CD4-positive, alpha-beta T cell (primary cell): ENCODE results near the gene AARSD1. TPM values are rescaled to one million over a fixed set of nuclear protein-coding genes. Genes with fewer than 3 reads are reported as not detected.
A peak's percentile ranks its signal among the peaks of the same experiment; 100 is the strongest.

ENCODE experiments used
- ATAC-seq: fragments of 200-7000 bp; cut with Tn5 transposase; one replicate; pipeline ENCODE4 v1.10.0; 2022; ENCODE audit warnings: mild to moderate bottlenecking; ENCODE audit not compliant: poor library complexity
- CTCF ChIA-PET: fragments of 350-600 bp; sonication (Branson Sonifier 250); formaldehyde crosslinking; loops from one replicate; lab custom pipeline; 2021; ENCODE audit warnings: antibody characterized with exemption, inconsistent platforms; lab: Charles Lee
- POLR2A ChIA-PET: fragments of 350-600 bp; sonication (Branson Sonifier 250); formaldehyde crosslinking; loops from one replicate; lab custom pipeline; 2021; ENCODE audit warnings: antibody characterized with exemption, inconsistent platforms; lab: Charles Lee
- DNase-seq, 14 experiments: peaks; one replicate each; pipeline ENCODE4 v3.0.0-alpha.2; 2013 to 2020; ENCODE audit warnings: mixed read lengths in 2 of 14
- H3K27ac ChIP-seq, 2 donors: one replicate each; pipeline versions ENCODE4 v1.5.1 to v1.7.0; 2013; ENCODE audit warnings: low read length in 2 of 2, low read depth in 1 of 2, mild to moderate bottlenecking in 1 of 2
- H3K27me3 ChIP-seq, 2 experiments: 1 replicate in 1 of 2; 2 replicates in 1 of 2; pipeline versions ENCODE4 v1.6.1 to v1.7.0; 2013; ENCODE audit warnings: low read length in 2 of 2, control low read depth in 1 of 2, mild to moderate bottlenecking in 1 of 2, moderate library complexity in 1 of 2; ENCODE audit not compliant: insufficient read depth in 2 of 2, control insufficient read depth in 1 of 2
- H3K36me3 ChIP-seq: one replicate; pipeline ENCODE4 v1.6.1; 2013; ENCODE audit warnings: low read length, control low read depth; ENCODE audit not compliant: insufficient read depth
- H3K4me1 ChIP-seq: one replicate; pipeline ENCODE4 v1.6.1; 2013; ENCODE audit warnings: low read length, control low read depth; ENCODE audit not compliant: insufficient read depth
- H3K4me3 ChIP-seq: one replicate; pipeline ENCODE4 v1.5.1; 2013; ENCODE audit warnings: mild to moderate bottlenecking, low read length, moderate library complexity
- H3K9me3 ChIP-seq, 2 experiments: 1 replicate in 1 of 2; 2 replicates in 1 of 2; pipeline versions ENCODE4 v1.6.1 to v1.7.0; 2013; ENCODE audit warnings: low read length in 2 of 2, mild to moderate bottlenecking in 2 of 2, control low read depth in 1 of 2, moderate library complexity in 1 of 2; ENCODE audit not compliant: control insufficient read depth in 1 of 2, insufficient read depth in 1 of 2
- H3K27ac Mint-ChIP-seq: one replicate; pipeline ENCODE4 v1.8.0; 2020; ENCODE audit warnings: mixed read lengths
- H3K27me3 Mint-ChIP-seq: one replicate; pipeline ENCODE4 v1.8.0; 2021; ENCODE audit warnings: mixed read lengths
- H3K36me3 Mint-ChIP-seq: one replicate; pipeline ENCODE4 v1.8.0; 2021; ENCODE audit warnings: low read depth, mixed read lengths
- H3K4me1 Mint-ChIP-seq: one replicate; pipeline ENCODE4 v1.8.0; 2021; ENCODE audit warnings: low read depth, mixed read lengths
- H3K4me3 Mint-ChIP-seq: one replicate; pipeline ENCODE4 v1.8.0; 2020; ENCODE audit warnings: mild to moderate bottlenecking, mixed read lengths
- H3K9me3 Mint-ChIP-seq: one replicate; pipeline ENCODE4 v1.8.0; 2020; ENCODE audit warnings: mixed read lengths
- intact Hi-C, 2 experiments: fragments of 100-400 bp; cut with DNase I in 1 of 2; cut with micrococcal nuclease in 1 of 2; formaldehyde crosslinking; loops; one replicate each; pipeline versions ENCODE4 v1.15.1 to v1.9.0; 2023 to 2025; cut with DNase I, micrococcal nuclease
- total RNA-seq, 174 experiments: library from RNA in 2 of 174; stranded (reverse) in 2 of 174; gene quantifications; one replicate each; pipeline ENCODE4 v1.2.3 and lab custom pipeline; 2021 to 2026
- TF ChIP-seq, protein P1 (sequence below): fragments of 200-600 bp; IDR thresholded peaks from one replicate; pipeline ENCODE4 v1.8.0; 2022; ENCODE audit warnings: antibody characterized with exemption, mild to moderate bottlenecking

AARSD1 gene
- total RNA-seq, 2 experiments from 2014 or later: 60.4 to 70.8 TPM

DNA sequence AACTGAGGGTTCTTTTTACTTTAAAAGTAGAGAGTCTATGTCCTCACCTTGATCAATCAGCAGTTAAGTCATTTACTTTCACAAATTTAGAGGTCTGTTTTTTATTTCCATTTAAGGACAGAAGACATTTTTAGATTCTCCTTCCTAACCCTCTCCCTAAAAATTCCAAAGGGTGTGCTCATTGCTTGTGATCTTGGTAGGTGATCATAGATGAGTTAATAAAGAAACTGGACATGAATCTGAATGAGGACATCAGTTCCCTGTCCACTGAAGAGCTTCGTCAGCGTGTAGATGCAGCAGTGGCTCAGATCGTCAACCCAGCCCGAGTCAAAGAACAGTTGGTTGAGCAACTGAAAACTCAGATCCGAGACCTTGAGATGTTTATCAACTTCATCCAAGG lies 24.9 kb upstream of the AARSD1 start:
- H3K27me3 ChIP-seq: no peaks in the 10 kb centered on the region
- H3K4me1 Mint-ChIP-seq: peaks cover 15% of the 10 kb centered on the region
- H3K36me3 ChIP-seq: peaks cover 82% of the 10 kb centered on the region
- peaks cover 2% of the 10 kb centered on the region for H3K4me1 ChIP-seq
- intact Hi-C loops: no loop called here
- ChIA-PET POLR2A (no interaction called here), CTCF (no interaction called here)
- H3K9me3 Mint-ChIP-seq: no peaks in the 10 kb centered on the region
- H3K27ac ChIP-seq: no peak overlapping the region
- DNase-seq (no peak), ATAC-seq (no peak)
- H3K9me3 ChIP-seq: no peaks in the 10 kb centered on the region
- no peak overlapping the region for H3K4me3 Mint-ChIP-seq
- H3K36me3 Mint-ChIP-seq: peaks cover 80% of the 10 kb centered on the region
- no peak overlapping the region for H3K4me3 ChIP-seq
- TF ChIP-seq, protein P1, sequence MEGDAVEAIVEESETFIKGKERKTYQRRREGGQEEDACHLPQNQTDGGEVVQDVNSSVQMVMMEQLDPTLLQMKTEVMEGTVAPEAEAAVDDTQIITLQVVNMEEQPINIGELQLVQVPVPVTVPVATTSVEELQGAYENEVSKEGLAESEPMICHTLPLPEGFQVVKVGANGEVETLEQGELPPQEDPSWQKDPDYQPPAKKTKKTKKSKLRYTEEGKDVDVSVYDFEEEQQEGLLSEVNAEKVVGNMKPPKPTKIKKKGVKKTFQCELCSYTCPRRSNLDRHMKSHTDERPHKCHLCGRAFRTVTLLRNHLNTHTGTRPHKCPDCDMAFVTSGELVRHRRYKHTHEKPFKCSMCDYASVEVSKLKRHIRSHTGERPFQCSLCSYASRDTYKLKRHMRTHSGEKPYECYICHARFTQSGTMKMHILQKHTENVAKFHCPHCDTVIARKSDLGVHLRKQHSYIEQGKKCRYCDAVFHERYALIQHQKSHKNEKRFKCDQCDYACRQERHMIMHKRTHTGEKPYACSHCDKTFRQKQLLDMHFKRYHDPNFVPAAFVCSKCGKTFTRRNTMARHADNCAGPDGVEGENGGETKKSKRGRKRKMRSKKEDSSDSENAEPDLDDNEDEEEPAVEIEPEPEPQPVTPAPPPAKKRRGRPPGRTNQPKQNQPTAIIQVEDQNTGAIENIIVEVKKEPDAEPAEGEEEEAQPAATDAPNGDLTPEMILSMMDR: no peak
- H3K27ac Mint-ChIP-seq: no peak overlapping the region
- no peaks in the 10 kb centered on the region for H3K27me3 Mint-ChIP-seq

DNA sequence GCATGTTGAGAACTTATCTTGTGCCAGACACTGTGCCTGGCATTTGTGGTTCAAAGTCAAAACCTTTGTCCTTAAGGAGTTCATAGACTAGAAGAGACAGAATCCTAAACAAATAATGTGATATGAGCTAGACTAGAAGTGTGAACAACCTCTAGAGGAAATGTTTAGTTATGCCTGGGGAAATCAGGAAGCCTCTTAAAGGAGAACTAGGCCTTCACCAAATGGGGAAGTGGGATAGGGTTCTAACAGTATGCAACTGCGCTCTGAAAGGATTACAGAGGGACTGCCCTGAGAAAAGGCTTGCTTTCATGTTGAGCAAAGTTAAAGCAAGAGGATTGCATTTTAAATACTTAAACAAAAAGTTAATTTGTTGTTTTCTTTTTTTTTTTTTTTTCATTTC lies 21.0 kb upstream of the AARSD1 start:
- Mint-ChIP-seq H3K36me3 (peaks cover 71% of the 10 kb centered on the region), H3K4me1 (peaks cover 36% of the 10 kb centered on the region), H3K4me3 (no peak overlapping the region), H3K27ac (no peak overlapping the region), H3K27me3 (no peaks in the 10 kb centered on the region), H3K9me3 (no peaks in the 10 kb centered on the region)
- Histone ChIP-seq H3K4me3 (no peak overlapping the region), H3K36me3 (peaks cover 58% of the 10 kb centered on the region), H3K27ac (no peak overlapping the region), H3K4me1 (peaks cover 24% of the 10 kb centered on the region), H3K9me3 (no peaks in the 10 kb centered on the region), H3K27me3 (no peaks in the 10 kb centered on the region)
- intact Hi-C loops: no loop called here
- ChIA-PET POLR2A (interaction anchor here (1.7 kb wide), 1 partner anchor 13 kb away, joined by 4 read pairs; the partner anchor contains the start of gene RPL27), CTCF (interaction anchor here (2.8 kb wide), 1 partner anchor 13 kb away, joined by 11 read pairs; the partner anchor contains the start of gene RPL27)
- DNase-seq (peak in 2 of 14 experiments; percentile 41 to 42), ATAC-seq (no peak)
- TF ChIP-seq, protein P1: no peak

DNA sequence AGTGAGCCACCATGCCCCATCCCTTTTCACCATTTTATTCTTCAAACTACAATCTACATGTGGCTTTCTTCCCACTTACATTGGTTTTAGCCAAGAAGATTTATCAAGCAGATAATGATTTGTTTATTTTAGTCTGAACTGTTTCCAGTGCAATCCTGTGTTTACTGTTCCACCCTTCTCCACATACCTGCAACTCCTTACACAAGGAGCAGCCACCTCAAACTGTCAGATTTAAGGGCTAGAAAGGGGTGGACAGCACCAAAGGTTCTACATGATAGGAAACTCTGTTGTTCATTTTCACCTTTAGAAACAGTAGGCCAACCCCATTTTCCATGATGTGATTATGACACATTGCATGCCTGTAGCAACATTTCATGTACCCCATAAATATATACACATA lies 18.0 kb upstream of the AARSD1 start:
- Histone ChIP-seq H3K36me3 (peaks cover 31% of the 10 kb centered on the region), H3K27ac (no peak overlapping the region), H3K27me3 (no peaks in the 10 kb centered on the region), H3K4me1 (peaks cover 32% of the 10 kb centered on the region), H3K4me3 (no peak overlapping the region), H3K9me3 (no peaks in the 10 kb centered on the region)
- DNase-seq (no peak), ATAC-seq (no peak)
- H3K9me3 Mint-ChIP-seq: no peaks in the 10 kb centered on the region
- peak overlapping the region; percentile 84 for H3K27ac Mint-ChIP-seq
- H3K36me3 Mint-ChIP-seq: peaks cover 45% of the 10 kb centered on the region
- H3K4me3 Mint-ChIP-seq: peak overlapping the region; percentile 93
- TF ChIP-seq, protein P1: no peak
- intact Hi-C loops: loop anchor here in 1 of 2 experiments (5.0 kb wide), 1 partner anchor 150 kb away; the partner anchor contains the start of gene PSME3
- CTCF ChIA-PET: interaction anchor here (0.6 kb wide), 1 partner anchor 484 kb away, joined by 4 read pairs; no protein-coding TSS in a partner anchor
- POLR2A ChIA-PET: interaction anchor here (6.2 kb wide), 1 partner anchor 16 kb away, joined by 33 read pairs; the partner anchor contains the start of gene RPL27
- no peaks in the 10 kb centered on the region for H3K27me3 Mint-ChIP-seq
- peaks cover 48% of the 10 kb centered on the region for H3K4me1 Mint-ChIP-seq
